GM12872 (cell line): Measurements from ENCODE around the gene TMC4.

Experiments
- TF ChIP-seq, protein P1 (sequence below): IDR thresholded peaks from 3 replicates; pipeline ENCODE4 v1.5.1; 2011; ENCODE audit warnings: low read depth, mild to moderate bottlenecking, low read length, moderate library complexity; ENCODE audit not compliant: insufficient read depth

Gene TMC4

DNA sequence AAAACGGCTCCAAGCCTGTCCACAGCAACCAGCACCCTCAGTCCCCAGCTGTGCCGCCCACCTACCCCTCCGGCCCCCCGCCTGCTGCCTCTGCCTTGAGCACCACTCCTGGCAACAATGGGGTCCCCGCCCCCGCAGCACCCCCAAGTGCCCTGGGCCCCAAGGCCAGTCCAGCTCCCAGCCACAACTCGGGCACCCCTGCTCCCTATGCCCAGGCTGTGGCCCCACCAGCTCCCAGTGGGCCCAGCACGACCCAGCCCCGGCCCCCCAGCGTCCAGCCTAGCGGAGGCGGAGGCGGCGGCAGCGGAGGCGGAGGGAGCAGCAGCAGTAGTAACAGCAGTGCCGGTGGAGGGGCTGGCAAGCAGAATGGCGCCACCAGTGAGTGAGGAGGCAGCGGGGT is 24.8 kb downstream of the TMC4 start:
- TF ChIP-seq, protein P1, sequence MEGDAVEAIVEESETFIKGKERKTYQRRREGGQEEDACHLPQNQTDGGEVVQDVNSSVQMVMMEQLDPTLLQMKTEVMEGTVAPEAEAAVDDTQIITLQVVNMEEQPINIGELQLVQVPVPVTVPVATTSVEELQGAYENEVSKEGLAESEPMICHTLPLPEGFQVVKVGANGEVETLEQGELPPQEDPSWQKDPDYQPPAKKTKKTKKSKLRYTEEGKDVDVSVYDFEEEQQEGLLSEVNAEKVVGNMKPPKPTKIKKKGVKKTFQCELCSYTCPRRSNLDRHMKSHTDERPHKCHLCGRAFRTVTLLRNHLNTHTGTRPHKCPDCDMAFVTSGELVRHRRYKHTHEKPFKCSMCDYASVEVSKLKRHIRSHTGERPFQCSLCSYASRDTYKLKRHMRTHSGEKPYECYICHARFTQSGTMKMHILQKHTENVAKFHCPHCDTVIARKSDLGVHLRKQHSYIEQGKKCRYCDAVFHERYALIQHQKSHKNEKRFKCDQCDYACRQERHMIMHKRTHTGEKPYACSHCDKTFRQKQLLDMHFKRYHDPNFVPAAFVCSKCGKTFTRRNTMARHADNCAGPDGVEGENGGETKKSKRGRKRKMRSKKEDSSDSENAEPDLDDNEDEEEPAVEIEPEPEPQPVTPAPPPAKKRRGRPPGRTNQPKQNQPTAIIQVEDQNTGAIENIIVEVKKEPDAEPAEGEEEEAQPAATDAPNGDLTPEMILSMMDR, result no peak

DNA sequence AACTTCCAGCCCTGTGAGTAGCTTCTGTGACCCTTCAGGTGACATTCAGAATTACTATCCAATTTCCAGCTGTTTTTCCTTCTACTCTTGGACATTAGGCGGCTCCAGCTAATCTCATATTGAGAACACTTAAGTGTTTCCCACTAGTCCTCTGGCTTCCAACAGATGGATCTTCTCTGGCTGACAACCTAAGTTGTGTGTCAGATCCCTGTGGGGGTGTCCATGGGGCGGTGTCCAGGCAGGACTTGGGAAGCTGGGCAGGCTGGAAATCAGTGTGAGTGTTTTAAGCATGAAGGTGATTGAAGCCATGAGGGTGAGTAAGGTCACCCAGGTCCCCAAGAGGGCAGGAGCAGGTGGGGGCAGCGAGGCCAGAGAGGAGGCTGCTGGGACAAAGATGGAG is 25.3 kb downstream of the TMC4 start:
- TF ChIP-seq, protein P1, result no peak

DNA sequence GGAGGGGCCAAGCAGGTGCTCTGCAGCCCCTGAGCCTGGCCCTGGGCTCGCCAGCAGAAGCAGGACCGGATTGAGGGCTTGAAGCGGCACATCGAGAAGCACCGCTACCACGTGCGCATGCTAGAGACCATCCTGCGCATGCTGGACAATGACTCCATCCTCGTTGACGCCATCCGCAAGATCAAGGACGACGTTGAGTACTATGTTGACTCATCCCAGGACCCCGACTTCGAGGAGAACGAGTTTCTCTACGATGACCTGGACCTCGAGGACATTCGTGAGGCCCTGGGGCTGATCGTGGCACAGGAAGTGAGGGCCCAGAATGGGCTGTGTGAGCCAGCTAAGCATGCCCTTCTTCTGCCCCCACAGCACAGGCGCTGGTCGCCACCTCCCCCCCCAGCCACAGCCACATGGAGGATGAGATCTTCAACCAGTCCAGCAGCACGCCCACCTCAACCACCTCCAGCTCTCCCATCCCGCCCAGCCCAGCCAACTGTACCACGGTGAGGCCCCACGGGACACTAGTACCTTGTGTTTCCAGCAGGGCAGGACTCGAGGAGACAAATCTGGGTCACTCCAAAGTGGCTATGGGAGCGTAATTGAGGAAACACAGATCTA is 27.3 kb downstream of the TMC4 start:
- TF ChIP-seq, protein P1, result no peak

DNA sequence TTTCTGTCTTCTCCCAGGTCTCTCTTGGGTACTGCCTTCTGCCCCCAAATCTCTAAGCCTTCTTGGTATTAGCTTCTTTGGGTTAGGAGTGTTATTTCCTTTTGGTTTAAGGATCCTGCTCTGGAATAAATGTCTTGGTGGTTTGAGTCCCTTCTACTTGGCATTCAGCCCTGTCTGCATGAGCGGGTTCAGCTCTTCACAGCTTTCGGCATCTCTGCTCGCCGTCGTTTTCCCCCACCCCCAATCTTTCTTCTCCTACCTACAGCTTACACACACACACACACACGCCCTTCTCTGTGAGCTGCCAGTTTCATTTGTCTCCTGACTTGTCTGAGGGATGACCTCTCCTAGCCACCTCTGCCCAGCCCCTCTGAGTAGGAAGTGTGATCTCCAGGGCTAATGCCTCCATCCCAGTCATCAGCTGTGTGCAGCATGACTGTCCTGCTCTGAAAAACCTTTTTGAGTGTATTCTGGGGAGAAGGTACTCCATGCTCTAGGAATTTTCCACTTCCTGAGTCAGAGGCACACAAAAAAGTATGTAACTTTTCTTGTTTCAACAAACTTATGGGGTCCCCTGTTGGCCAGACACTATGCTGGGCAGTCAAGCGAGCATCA is 30.7 kb downstream of the TMC4 start:
- TF ChIP-seq, protein P1, result no peak

DNA sequence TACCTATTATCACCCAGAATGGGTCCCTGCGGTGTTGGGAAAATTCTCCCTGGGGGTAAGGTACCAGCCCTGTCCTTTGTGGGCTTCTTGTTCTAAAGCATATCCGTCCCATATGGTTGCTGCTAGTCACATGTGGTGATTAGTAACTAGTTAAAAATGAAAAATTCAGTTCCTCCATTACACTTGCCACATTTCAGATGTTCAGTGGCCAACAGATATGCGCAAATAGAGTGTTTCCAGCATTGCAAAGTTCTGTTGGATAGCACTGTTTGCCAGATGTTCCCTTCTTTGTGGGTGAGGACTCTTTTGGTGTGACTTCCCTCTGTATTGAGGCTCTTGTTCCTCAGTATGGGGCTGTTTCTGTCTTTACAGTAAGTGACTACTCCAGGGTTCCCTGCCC is 31.6 kb downstream of the TMC4 start:
- TF ChIP-seq, protein P1, result no peak

DNA sequence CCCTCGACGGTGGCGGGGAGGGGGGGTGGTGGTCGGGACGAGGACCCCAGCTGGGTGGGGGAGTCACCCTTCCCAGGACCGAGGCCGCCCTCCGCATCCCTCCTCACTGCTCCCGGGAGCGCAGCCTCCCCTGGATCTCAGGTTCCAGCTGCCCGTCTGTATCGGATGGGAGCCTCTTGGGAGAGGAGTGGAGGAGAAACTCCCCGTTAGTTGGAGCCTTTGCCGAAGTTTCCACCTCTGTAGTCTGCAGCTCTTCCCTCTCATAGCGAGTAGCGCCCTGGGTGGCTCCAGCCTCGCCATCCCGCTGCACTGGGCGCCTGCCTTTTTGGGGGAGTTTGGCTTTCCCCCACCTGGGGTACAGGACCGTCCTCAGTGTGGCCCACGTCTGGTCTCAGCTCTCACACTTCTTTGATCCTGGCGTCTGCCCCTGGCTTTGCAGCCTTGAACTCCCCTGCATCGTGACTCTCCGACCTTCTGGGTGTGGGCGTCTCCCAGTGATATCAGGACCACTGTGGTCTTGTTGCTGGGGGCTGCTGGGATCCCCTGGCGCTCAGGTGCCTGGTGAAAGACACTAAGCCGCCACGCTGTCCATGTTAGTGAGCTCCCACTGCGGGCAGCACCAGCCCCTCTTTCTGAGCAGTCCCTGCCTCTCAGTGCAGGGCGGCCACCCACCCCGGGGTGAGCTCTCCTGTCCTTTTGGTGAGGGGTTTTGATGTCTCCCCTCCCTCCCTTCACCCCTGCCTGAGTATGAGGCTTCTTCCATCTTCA is 34.3 kb downstream of the TMC4 start:
- TF ChIP-seq, protein P1, result no peak

DNA sequence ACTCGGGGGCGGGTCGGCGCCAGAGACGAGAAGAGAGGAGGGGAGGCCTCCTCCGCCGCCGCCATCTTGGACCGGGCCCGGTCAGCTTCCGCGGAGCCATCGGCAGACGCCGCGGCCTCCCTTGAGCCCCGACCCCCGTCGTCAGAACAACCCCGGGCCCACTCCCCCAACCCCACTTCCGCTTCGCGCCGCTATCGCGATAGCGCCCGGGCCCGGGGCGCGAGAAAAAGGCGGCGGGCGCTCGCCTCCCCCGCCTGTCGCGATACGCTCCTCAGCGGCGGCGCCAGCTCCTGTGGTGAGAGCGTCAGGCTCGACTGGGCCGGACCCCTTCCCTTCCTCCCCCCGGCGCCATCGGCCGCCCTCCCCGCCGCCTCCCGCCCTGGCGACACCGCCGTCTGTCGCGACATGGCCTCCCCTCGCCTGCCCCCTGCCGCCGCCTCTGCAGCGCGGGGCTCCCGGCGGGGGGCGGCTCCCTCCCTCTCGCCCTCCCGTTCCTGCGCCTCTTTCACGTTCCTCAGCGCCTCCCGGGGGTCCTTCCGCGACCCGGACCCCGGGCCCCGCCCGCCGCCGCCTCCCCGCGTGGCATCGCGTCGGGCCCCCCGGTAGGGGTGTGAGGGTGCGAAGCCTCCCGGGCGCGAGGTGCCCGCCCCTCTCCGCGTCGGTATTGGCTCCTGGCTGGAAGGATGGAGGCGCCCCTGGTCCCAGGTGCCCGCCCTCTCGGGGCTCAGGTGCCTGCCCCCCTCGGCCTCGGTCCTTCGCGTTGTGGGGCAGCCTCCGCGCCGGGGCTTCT is 35.1 kb downstream of the TMC4 start, which contains the start of gene CNOT3:
TSS of gene CNOT3 (plus strand) at position 64 of the 790 bp plus-strand sequence. CDS start 5,217 bp downstream, outside the sequence.
- TF ChIP-seq, protein P1, result no peak
